BJ (cell line): ENCODE data around the gene POLR3GL. TPM values are rescaled to one million over a fixed set of nuclear protein-coding genes. Genes with fewer than 3 reads are reported as not detected.

Source experiments
- CTCF ChIA-PET: fragments of 350-600 bp; formaldehyde crosslinking; extraction: SDS; loops from one replicate; lab custom pipeline; 2021; ENCODE audit warnings: antibody characterized with exemption, inconsistent platforms; lab: Yijun Ruan, JAX
- POLR2A ChIA-PET: fragments of 300-600 bp; sonication (Branson Sonifier 250); formaldehyde crosslinking; extraction: SDS; loops from one replicate; lab custom pipeline; 2021; ENCODE audit warnings: antibody characterized with exemption; lab: Charles Lee
- DNase-seq: peaks from one replicate; pipeline ENCODE4 v3.0.0-alpha.2; 2011; ENCODE audit warnings: low read depth
- H3K27me3 ChIP-seq: 2 replicates; pipeline ENCODE4 v1.6.0; 2011; ENCODE audit warnings: low read length; ENCODE audit not compliant: control insufficient read depth, insufficient read depth
- H3K36me3 ChIP-seq: 2 replicates; pipeline ENCODE4 v1.5.1; 2011; ENCODE audit warnings: low read length; ENCODE audit not compliant: control insufficient read depth, insufficient read depth
- H3K4me3 ChIP-seq: 2 replicates; pipeline ENCODE4 v1.5.1; 2011; ENCODE audit warnings: low read depth, mild to moderate bottlenecking, control low read depth, low read length
- CTCF ChIP-seq: IDR thresholded peaks from 2 replicates; pipeline ENCODE4 v1.5.1; 2011; ENCODE audit warnings: low read depth, mild to moderate bottlenecking, control low read depth, inconsistent platforms, low read length, moderate library complexity; ENCODE audit not compliant: insufficient read depth
- polyA plus RNA-seq: library from polyadenylated mRNA; depleted of rRNA; stranded (reverse); fragments of >200 nt; gene quantifications from 2 replicates; pipeline ENCODE4 v1.2.3, GENCODE V29; 2011

Gene POLR3GL
- polyA plus RNA-seq, 1 experiment = 13.2 TPM

DNA sequence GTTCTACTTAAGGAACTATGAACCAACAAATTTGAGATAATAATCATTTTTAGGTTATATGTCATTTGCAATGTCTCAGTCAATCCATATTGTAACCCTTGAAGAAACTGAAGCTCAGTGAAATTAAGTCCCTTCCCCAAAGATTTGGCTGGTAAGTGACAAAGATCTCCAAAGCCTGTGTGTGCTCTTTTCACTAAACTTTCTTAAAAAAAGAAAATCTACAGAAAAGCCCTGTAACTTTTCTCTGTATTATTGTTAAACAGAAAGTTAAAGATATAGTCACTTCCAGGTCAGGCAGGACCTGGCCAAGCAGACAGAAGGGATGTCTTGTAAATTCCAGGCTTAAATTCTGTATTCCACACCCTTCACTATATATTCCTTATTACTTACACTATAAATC lies 8.1 kb upstream of the POLR3GL start:
- H3K4me3 ChIP-seq = peak overlapping the region; percentile 51
- H3K27me3 ChIP-seq = no peaks in the 10 kb centered on the region
- DNase-seq = no peak
- POLR2A ChIA-PET = no interaction called here
- no peaks in the 10 kb centered on the region for H3K36me3 ChIP-seq
- CTCF ChIA-PET = interaction anchor here (3.0 kb wide), 1 partner anchor 110 kb away, joined by 7 read pairs; the partner anchor contains the start of gene NUDT17
- TF ChIP-seq CTCF = no peak

GRCh38 chr1:145956781-145957442 lies 7.6 kb upstream of the POLR3GL start:
- ChIA-PET POLR2A (interaction anchor here (1.4 kb wide), 1 partner anchor 30 kb away, joined by 5 read pairs; the partner anchor contains the start of gene RBM8A), CTCF (interaction anchor here (1.3 to 3.0 kb wide), 2 partner anchors 65 to 111 kb away, joined by 7 read pairs; partner anchors contain the start of gene NUDT17)
- no peaks in the 10 kb centered on the region for H3K27me3 ChIP-seq
- no peak for DNase-seq
- peak overlapping the region; percentile 51 for H3K4me3 ChIP-seq
- TF ChIP-seq CTCF = no peak
- no peaks in the 10 kb centered on the region for H3K36me3 ChIP-seq

- no peaks in the 10 kb centered on the region for H3K36me3 ChIP-seq
- H3K27me3 ChIP-seq = no peaks in the 10 kb centered on the region
- peak within 1 kb of the TSS; percentile 51 for H3K4me3 ChIP-seq
- DNase-seq = peak; percentile 85
- POLR2A ChIA-PET = interaction anchor here (0.6 to 1.4 kb wide), 4 partner anchors 8 to 55 kb away, joined by 3 to 5 read pairs (median 4); partner anchors contain the start of gene RBM8A
- CTCF ChIA-PET = interaction anchor here (0.9 to 3.0 kb wide), 5 partner anchors 20 to 112 kb away, joined by 3 to 7 read pairs (median 5); partner anchors contain the start of gene NUDT17
- no peak for TF ChIP-seq CTCF
Observed at GRCh38 chr1:145957443-145958319, 6.8 kb upstream of the POLR3GL start, which contains the start of gene LIX1L. TSS of gene LIX1L (minus strand) at chr1:145958017. CDS start at chr1:145957927, 90 bp downstream.

GRCh38 chr1:145958734-145959133 lies 5.8 kb upstream of the POLR3GL start:
- H3K36me3 ChIP-seq = no peaks in the 10 kb centered on the region
- H3K27me3 ChIP-seq = no peaks in the 10 kb centered on the region
- ChIA-PET CTCF (interaction anchor here (0.5 to 3.0 kb wide), 5 partner anchors 19 to 185 kb away, joined by 3 to 7 read pairs (median 4); partner anchors contain the start of gene NUDT17), POLR2A (no interaction called here)
- no peak overlapping the region for H3K4me3 ChIP-seq
- no peak for TF ChIP-seq CTCF
- DNase-seq = no peak
